Panc1 (cell line): Measurements from ENCODE around the gene CHRM4. TPM values are rescaled to one million over a fixed set of nuclear protein-coding genes. Genes with fewer than 3 reads are reported as not detected.
"Not testable (repeated sequence)": the region's sequence is repeated elsewhere in the genome, so short reads cannot be mapped to it uniquely, and the experiment has no call there.

Source experiments
- ATAC-seq: fragments of 200-7000 bp; cut with Tn5 transposase; 2 replicates; pipeline ENCODE4 v1.9.1; 2020; ENCODE audit warnings: mild to moderate bottlenecking, moderate library complexity
- BruUV-seq: library from RNA; stranded (reverse); fragments of 400-500 nt; replicated peaks from 2 replicates; lab custom pipeline; 2021; lab: Mats Ljungman, UMichigan
- CTCF ChIA-PET: fragments of 300-600 bp; sonication (Branson Sonifier 250); formaldehyde crosslinking; loops from one replicate; lab custom pipeline; 2022; ENCODE audit warnings: antibody characterized with exemption; lab: Charles Lee
- POLR2A ChIA-PET: fragments of 300-600 bp; sonication (Branson Sonifier 250); formaldehyde crosslinking; loops from one replicate; lab custom pipeline; 2022; ENCODE audit warnings: antibody characterized with exemption; lab: Charles Lee
- DNase-seq: peaks from one replicate; pipeline ENCODE4 v3.0.0-alpha.2; 2010; ENCODE audit warnings: low read depth, low spot score
- H3K27ac ChIP-seq: 2 replicates; pipeline ENCODE4 v1.5.1; 2011; ENCODE audit warnings: mild to moderate bottlenecking, low read length, inconsistent platforms
- H3K27me3 ChIP-seq: fragments of 200-500 bp; sonication (Bioruptor generic); 2 replicates; pipeline ENCODE4 v1.6.0; 2014; ENCODE audit warnings: low read length, inconsistent platforms; ENCODE audit not compliant: control insufficient read depth, insufficient read depth
- H3K36me3 ChIP-seq: fragments of 200-500 bp; sonication (Bioruptor generic); 2 replicates; pipeline ENCODE4 v1.5.1; 2014; ENCODE audit warnings: inconsistent platforms, mild to moderate bottlenecking, low read length, moderate library complexity; ENCODE audit not compliant: control insufficient read depth, insufficient read depth
- H3K4me1 ChIP-seq: 2 replicates; pipeline ENCODE4 v1.5.1; 2011; ENCODE audit warnings: inconsistent platforms, mild to moderate bottlenecking, low read length, moderate library complexity; ENCODE audit not compliant: control insufficient read depth, insufficient read depth
- H3K4me3 ChIP-seq, 2 experiments: 2 replicates each; pipeline ENCODE4 v1.5.1; 2011 to 2012; ENCODE audit warnings: low read depth in 2 of 2, low read length in 2 of 2, mild to moderate bottlenecking in 2 of 2, inconsistent platforms in 1 of 2, moderate library complexity in 1 of 2
- H3K9me3 ChIP-seq: fragments of 200-500 bp; sonication (Bioruptor generic); 2 replicates; pipeline ENCODE4 v1.5.1; 2014; ENCODE audit warnings: low read depth, mild to moderate bottlenecking, inconsistent platforms, low read length, moderate library complexity; ENCODE audit not compliant: control insufficient read depth, insufficient read depth
- CTCF ChIP-seq: fragments of 450-650 bp; IDR thresholded peaks from 2 replicates; pipeline ENCODE4 v1.5.1; 2017; ENCODE audit warnings: mild to moderate bottlenecking
- POLR2AphosphoS5 ChIP-seq: IDR thresholded peaks from 2 replicates; pipeline ENCODE4 v1.6.1; 2012; ENCODE audit warnings: mild to moderate bottlenecking, low read depth, low read length, moderate library complexity
- REST ChIP-seq, 2 experiments: IDR thresholded peaks; 2 replicates each; pipeline ENCODE4 v1.6.1; 2011 to 2012; ENCODE audit warnings: low read depth in 2 of 2, control low read depth in 1 of 2, low read length in 1 of 2, mild to moderate bottlenecking in 1 of 2, moderate library complexity in 1 of 2; ENCODE audit not compliant: insufficient read depth in 1 of 2
- SIN3A ChIP-seq: IDR thresholded peaks from 2 replicates; pipeline ENCODE4 v1.6.1; 2012; ENCODE audit warnings: low read depth, mild to moderate bottlenecking, low read length, moderate library complexity, borderline replicate concordance; ENCODE audit not compliant: insufficient read depth
- TCF7L2 ChIP-seq: IDR thresholded peaks from 2 replicates; pipeline ENCODE4 v1.6.1; 2011; ENCODE audit warnings: mild to moderate bottlenecking, low read depth, low read length, inconsistent platforms
- in situ Hi-C: cut with HindIII; loops from 2 replicates; pipeline ENCODE4 v1.10.0; 2016; ENCODE audit warnings: low sequenced_read_pairs, low pct_unique_long_range_greater_than_20kb
- intact Hi-C: fragments of 100-400 bp; cut with micrococcal nuclease; formaldehyde crosslinking; loops from one replicate; pipeline ENCODE4 v1.10.0; 2022; ENCODE audit not compliant: unreplicated experiment
- total RNA-seq: library from RNA; stranded (reverse); gene quantifications from one replicate; pipeline ENCODE4 v1.2.1, GENCODE V29; 2021; ENCODE audit not compliant: unreplicated experiment

Gene CHRM4
- total RNA-seq, 1 experiment from 2014 or later, result 3.1 TPM

- intact Hi-C loops, CTCF ChIA-PET, in situ Hi-C loops, ATAC-seq, H3K27ac ChIP-seq, BruUV-seq, H3K9me3 ChIP-seq, POLR2A ChIA-PET, H3K36me3 ChIP-seq, H3K27me3 ChIP-seq, H3K4me3 ChIP-seq, DNase-seq: not testable (repeated sequence)
- H3K4me1 ChIP-seq, result peaks cover 11% of the 10 kb centered on the region
Observed at GRCh38 chr11:46371262-46371661, 20.3 kb downstream of the CHRM4 start.

DNA sequence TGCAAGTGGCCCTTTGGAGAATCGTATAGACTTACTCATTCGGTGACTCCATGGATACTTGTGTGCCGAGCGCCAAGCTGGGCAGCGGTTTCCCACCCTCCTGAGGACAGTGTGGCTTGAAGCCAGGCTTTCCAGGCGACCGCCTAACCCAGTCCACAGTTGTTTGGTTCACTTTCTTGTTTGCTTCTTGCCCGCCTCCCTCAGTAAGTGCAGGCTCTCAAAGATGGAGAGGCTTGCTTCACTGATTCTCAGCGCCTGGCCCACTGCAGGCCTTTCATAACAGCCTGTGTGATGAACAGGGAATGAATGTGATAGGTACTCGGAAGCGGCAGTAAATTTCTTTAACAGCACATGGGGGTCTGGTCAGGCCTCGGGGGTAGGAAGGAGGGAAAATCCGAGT, 21.3 kb downstream of the CHRM4 start:
- POLR2A ChIA-PET, result no interaction called here
- Histone ChIP-seq H3K27ac (no peak overlapping the region), H3K36me3 (peaks cover 4% of the 10 kb centered on the region; the same call in 1 of the 2 replicates), H3K9me3 (no peaks in the 10 kb centered on the region), H3K4me3 (no peak overlapping the region), H3K4me1 (peaks cover 21% of the 10 kb centered on the region), H3K27me3 (no peaks in the 10 kb centered on the region)
- TF ChIP-seq REST (IDR thresholded peaks at IDR 0.05; ENCODE audit: insufficient read depth in 1 of 2, low read depth in 2 of 2, low read length in 1 of 2) (no peak), POLR2AphosphoS5 (no peak), TCF7L2 (no peak), SIN3A (no peak), CTCF (no peak)
- CTCF ChIA-PET, result interaction anchor here (0.6 kb wide), 1 partner anchor 10 kb away, joined by 3 read pairs; no protein-coding TSS in a partner anchor
- in situ Hi-C loops (no loop called here), intact Hi-C loops (no loop called here)
- no TSS peak for BruUV-seq
- DNase-seq (no peak), ATAC-seq (no peak)

DNA sequence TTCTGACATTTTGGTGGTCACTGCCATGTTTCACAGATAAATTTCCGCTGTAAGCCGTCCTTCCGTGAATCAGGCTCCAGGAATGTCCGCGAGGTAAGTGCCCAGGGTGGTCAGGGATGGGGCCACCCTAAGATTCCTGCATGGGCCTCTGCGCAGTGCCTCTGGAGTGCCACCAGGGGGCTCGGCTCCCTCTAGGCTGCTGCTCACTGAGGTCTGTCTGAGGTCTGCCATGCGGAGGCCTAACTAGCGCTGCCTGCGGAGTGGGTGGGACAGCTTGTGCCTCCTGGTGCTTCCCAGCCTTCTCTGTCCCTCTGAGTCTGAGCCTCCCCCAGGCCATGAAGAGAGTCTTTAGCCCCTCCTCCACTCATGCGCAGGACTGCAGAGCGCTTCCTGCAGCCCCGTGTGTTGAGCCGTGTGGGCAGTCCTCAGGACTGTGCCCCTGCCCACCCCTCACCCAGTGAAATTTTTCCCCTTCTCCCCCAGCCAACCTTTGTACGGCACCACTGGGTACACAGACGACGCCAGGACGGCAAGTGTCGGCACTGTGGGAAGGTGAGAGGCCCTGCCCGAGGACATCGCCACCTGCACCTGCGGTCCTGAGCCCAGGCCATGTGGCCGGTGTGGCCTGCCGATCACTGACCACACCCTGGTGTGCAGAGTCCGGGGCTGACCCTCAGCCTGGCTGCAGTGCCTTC, 22.0 kb downstream of the CHRM4 start:
- no peaks in the 10 kb centered on the region for H3K9me3 ChIP-seq
- BruUV-seq, result no TSS peak
- no peak overlapping the region for H3K4me3 ChIP-seq
- in situ Hi-C loops (no loop called here), intact Hi-C loops (no loop called here)
- ChIA-PET POLR2A (no interaction called here), CTCF (interaction anchor here (0.6 to 0.8 kb wide), 2 partner anchors 9 to 21 kb away, joined by 3 to 5 read pairs; no protein-coding TSS in a partner anchor)
- no peaks in the 10 kb centered on the region for H3K27me3 ChIP-seq
- peaks cover 4% of the 10 kb centered on the region; the same call in 1 of the 2 replicates for H3K36me3 ChIP-seq
- no peak for DNase-seq
- H3K4me1 ChIP-seq, result peaks cover 28% of the 10 kb centered on the region
- TF ChIP-seq POLR2AphosphoS5 (0 out of 2 replicates have a peak, but pooled peaks have one; percentile 25), CTCF (peak; percentile 96), TCF7L2 (no peak)
- peak; percentile 78 for ATAC-seq
- H3K27ac ChIP-seq, result no peak overlapping the region
